SIG-M5 (cell line): ENCODE data around the gene KDM2A.

Source experiments
- DNase-seq: peaks from one replicate; lab custom pipeline; 2025; lab: John Stamatoyannopoulos, UW

Gene KDM2A

DNA sequence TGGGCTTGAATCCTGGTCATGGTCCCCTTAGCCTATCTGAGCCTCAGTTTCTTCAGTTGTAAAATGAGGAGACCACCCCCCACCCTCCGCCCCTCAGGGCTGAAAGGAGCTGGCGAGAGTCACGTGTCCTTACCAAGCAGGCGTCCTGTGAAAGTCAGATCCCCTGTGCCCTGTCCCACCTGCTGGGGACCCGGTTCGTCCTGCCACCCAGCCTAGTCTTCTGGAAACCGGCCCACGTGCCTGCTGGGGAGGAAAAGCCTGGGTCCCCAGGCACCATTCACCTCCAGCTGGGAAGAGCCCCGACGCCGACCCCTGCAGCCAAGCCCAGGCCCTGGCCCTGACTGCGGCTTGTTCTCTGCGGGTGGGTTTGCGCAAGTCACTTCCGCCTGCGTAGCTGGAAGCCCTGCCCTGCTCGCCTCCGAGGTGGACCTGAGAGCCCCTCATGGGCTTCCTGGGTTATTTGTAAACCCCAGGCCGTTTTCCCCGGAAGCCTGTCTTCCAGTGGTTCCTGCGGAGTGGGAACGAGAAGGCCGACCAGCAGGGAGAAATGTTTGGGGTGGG lies 183.6 kb downstream of the KDM2A start:
- DNase-seq, result no peak

GRCh38 chr11:67303132-67303834 lies 184.2 kb downstream of the KDM2A start, which contains the start of gene SSH3:
TSS of gene SSH3 (plus strand) at chr11:67303530. CDS start at chr11:67303626, 96 bp downstream.
- no peak for DNase-seq

- DNase-seq, result no peak
Observed at GRCh38 chr11:67303835-67304411, 184.9 kb downstream of the KDM2A start.

GRCh38 chr11:67304511-67305113 lies 185.5 kb downstream of the KDM2A start:
- DNase-seq, result no peak

- no peak for DNase-seq
Observed at GRCh38 chr11:67306769-67307544, 187.9 kb downstream of the KDM2A start.

- DNase-seq, result no peak
Observed at GRCh38 chr11:67307545-67308001, 188.5 kb downstream of the KDM2A start.
